H1 (cell line): ENCODE data around the gene LSM14B. TPM values are rescaled to one million over a fixed set of nuclear protein-coding genes. Genes with fewer than 3 reads are reported as not detected.

ENCODE experiments used
- CBX8 ChIP-seq: fragments of 300-800, 300-1000 bp; sonication (generic); IDR thresholded peaks from 2 replicates; pipeline ENCODE4 v1.7.1; 2016; ENCODE audit warnings: low read depth, low read length, borderline replicate concordance
- CHD7 ChIP-seq: fragments of 300-600 bp; sonication (generic); IDR thresholded peaks from 2 replicates; pipeline ENCODE4 v1.7.1; 2012; ENCODE audit warnings: low read length, moderate library complexity, mild to moderate bottlenecking, inconsistent platforms; ENCODE audit not compliant: insufficient replicate concordance
- CTBP2 ChIP-seq: IDR thresholded peaks from 2 replicates; pipeline ENCODE4 v1.7.0; 2011; ENCODE audit warnings: borderline replicate concordance, mild to moderate bottlenecking, moderate library complexity, mixed read lengths, low read length; ENCODE audit not compliant: insufficient read depth, insufficient read length
- EP300 ChIP-seq, 2 experiments: IDR thresholded peaks; 1 replicate in 1 of 2; 2 replicates in 1 of 2; pipeline ENCODE4 v1.6.1; 2011 to 2012; ENCODE audit warnings: low read depth in 2 of 2, low read length in 2 of 2, mild to moderate bottlenecking in 2 of 2, borderline replicate concordance in 1 of 2, inconsistent platforms in 1 of 2, moderate library complexity in 1 of 2
- SP2 ChIP-seq: IDR thresholded peaks from 2 replicates; pipeline ENCODE4 v1.6.1; 2012; ENCODE audit warnings: mild to moderate bottlenecking, low read length, inconsistent platforms
- polyA plus RNA-seq, 7 experiments: library from polyadenylated mRNA; depleted of rRNA in 3 of 7; stranded (reverse) in 5 of 7; unstranded in 2 of 7; fragments of >200 nt in 5 of 7; fragments of 200-250 nt in 2 of 7; gene quantifications; 1 replicate in 5 of 7; 2 replicates in 1 of 7; 4 replicates in 1 of 7; pipeline versions ENCODE4 v1.2.1 to v1.2.3, GENCODE V29; 2011 to 2013; ENCODE audit warnings: missing spikeins in 2 of 7, mixed read lengths in 2 of 7
- total RNA-seq: library from RNA; stranded (reverse); fragmentation: NEBNext Ultra II Directional; extraction: Animal tissue kit (Norgen Biotek cat#: 25700); gene quantifications from 2 replicates; pipeline ENCODE4 v1.2.1, GENCODE V29; 2021

The LSM14B gene
- total and polyA plus RNA-seq, 2 of the 8 experiments (the other 6 are each of a cell fraction or from before 2014, with no cell fraction given) = 58.3 to 65.6 TPM

- TF ChIP-seq CHD7 (no peak), CTBP2 (no peak), SP2 (no peak), EP300 (IDR thresholded peaks at IDR 0.05; ENCODE audit: borderline replicate concordance in 1 of 2, low read depth in 2 of 2, low read length in 2 of 2) (no peak), CBX8 (no peak)
Observed at GRCh38 chr20:62175711-62176110, 53.4 kb downstream of the LSM14B start (continued).
